Mesothelial cell of epicardium (in vitro differentiated cells): ENCODE results near the gene ADAMTS7. TPM values are rescaled to one million over a fixed set of nuclear protein-coding genes. Genes with fewer than 3 reads are reported as not detected.
A peak's percentile ranks its signal among the peaks of the same experiment; 100 is the strongest.
"Not testable (repeated sequence)": the region's sequence is repeated elsewhere in the genome, so short reads cannot be mapped to it uniquely, and the experiment has no call there.

Experiments used
- DNase-seq, 2 experiments: peaks; one replicate each; pipeline ENCODE4 v3.0.0; 2021; ENCODE audit warnings: low spot score in 2 of 2; ENCODE audit not compliant: unreplicated experiment in 2 of 2
- H3K27ac Mint-ChIP-seq: 2 replicates; pipeline ENCODE4 v1.8.0; 2021; ENCODE audit warnings: mixed read lengths
- H3K27me3 Mint-ChIP-seq: 2 replicates; pipeline ENCODE4 v1.8.0; 2021; ENCODE audit warnings: low read depth, mixed read lengths
- H3K36me3 Mint-ChIP-seq: 2 replicates; pipeline ENCODE4 v1.8.0; 2021; ENCODE audit warnings: mixed read lengths
- H3K4me1 Mint-ChIP-seq: 2 replicates; pipeline ENCODE4 v1.8.0; 2021; ENCODE audit warnings: mixed read lengths
- H3K4me3 Mint-ChIP-seq: 2 replicates; pipeline ENCODE4 v1.8.0; 2021; ENCODE audit warnings: mild to moderate bottlenecking, moderate library complexity, mixed read lengths
- H3K9me3 Mint-ChIP-seq: 2 replicates; pipeline ENCODE4 v1.8.0; 2021; ENCODE audit warnings: mixed read lengths
- total RNA-seq: library from RNA; stranded (reverse); gene quantifications from 3 replicates; pipeline ENCODE4 v1.2.1, GENCODE V29; 2021
- TF ChIP-seq, protein P1 (sequence below): fragments of 200-600 bp; sonication (generic); IDR thresholded peaks from one replicate; pipeline ENCODE4 v1.5.0; 2021; ENCODE audit warnings: antibody characterized with exemption; ENCODE audit not compliant: unreplicated experiment

ADAMTS7 gene
- total RNA-seq, 1 donor from 2014 or later = 101 TPM

DNA sequence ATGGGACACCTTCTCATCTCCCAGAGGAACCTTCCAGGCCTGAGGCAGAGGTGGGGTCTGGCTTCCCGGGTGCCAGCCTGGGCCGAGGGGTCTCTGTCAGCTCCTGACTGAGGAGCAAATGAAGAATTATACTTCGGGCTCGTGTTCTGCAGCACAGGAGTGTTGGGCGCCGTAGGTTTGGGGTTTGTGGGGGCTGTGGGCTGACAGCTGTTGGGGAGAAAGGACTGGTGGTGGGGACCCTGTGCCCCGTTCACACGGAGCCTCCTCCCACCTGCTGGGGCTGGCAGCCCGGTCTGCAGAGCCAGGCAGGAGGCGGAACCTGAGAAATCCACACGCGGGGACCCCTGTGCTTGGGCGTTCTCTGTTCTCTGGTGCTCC, 59.7 kb downstream of the ADAMTS7 start:
- TF ChIP-seq, protein P1, sequence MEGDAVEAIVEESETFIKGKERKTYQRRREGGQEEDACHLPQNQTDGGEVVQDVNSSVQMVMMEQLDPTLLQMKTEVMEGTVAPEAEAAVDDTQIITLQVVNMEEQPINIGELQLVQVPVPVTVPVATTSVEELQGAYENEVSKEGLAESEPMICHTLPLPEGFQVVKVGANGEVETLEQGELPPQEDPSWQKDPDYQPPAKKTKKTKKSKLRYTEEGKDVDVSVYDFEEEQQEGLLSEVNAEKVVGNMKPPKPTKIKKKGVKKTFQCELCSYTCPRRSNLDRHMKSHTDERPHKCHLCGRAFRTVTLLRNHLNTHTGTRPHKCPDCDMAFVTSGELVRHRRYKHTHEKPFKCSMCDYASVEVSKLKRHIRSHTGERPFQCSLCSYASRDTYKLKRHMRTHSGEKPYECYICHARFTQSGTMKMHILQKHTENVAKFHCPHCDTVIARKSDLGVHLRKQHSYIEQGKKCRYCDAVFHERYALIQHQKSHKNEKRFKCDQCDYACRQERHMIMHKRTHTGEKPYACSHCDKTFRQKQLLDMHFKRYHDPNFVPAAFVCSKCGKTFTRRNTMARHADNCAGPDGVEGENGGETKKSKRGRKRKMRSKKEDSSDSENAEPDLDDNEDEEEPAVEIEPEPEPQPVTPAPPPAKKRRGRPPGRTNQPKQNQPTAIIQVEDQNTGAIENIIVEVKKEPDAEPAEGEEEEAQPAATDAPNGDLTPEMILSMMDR = no peak
- Mint-ChIP-seq H3K4me1 (peaks cover 4% of the 10 kb centered on the region), H3K27ac (no peak overlapping the region), H3K27me3 (peaks cover 6% of the 10 kb centered on the region), H3K4me3 (no peak overlapping the region), H3K36me3 (no peaks in the 10 kb centered on the region), H3K9me3 (no peaks in the 10 kb centered on the region)
- no peak for DNase-seq

GRCh38 chr15:78750974-78751601, 60.2 kb downstream of the ADAMTS7 start:
- H3K4me1 Mint-ChIP-seq, H3K27me3 Mint-ChIP-seq, H3K9me3 Mint-ChIP-seq, H3K27ac Mint-ChIP-seq, H3K36me3 Mint-ChIP-seq: not testable (repeated sequence)
- TF ChIP-seq, protein P1 = peak; percentile 69
- peak; percentile 93 to 95 for DNase-seq
- peak overlapping the region; percentile 48 for H3K4me3 Mint-ChIP-seq

GRCh38 chr15:78750566-78750965, 60.7 kb downstream of the ADAMTS7 start:
- no peak for DNase-seq
- H3K27me3 Mint-ChIP-seq = peaks cover 6% of the 10 kb centered on the region
- no peaks in the 10 kb centered on the region for H3K36me3 Mint-ChIP-seq
- H3K4me3 Mint-ChIP-seq = peak overlapping the region; percentile 48
- H3K4me1 Mint-ChIP-seq = peaks cover 4% of the 10 kb centered on the region
- H3K9me3 Mint-ChIP-seq = no peaks in the 10 kb centered on the region
- no peak overlapping the region for H3K27ac Mint-ChIP-seq
- TF ChIP-seq, protein P1 = no peak

GRCh38 chr15:78749831-78750230, 61.4 kb downstream of the ADAMTS7 start:
- Mint-ChIP-seq H3K4me3 (no peak overlapping the region), H3K36me3 (no peaks in the 10 kb centered on the region), H3K27ac (no peak overlapping the region), H3K9me3 (no peaks in the 10 kb centered on the region), H3K4me1 (peaks cover 4% of the 10 kb centered on the region), H3K27me3 (peaks cover 6% of the 10 kb centered on the region)
- DNase-seq = no peak
- TF ChIP-seq, protein P1 = no peak

DNA sequence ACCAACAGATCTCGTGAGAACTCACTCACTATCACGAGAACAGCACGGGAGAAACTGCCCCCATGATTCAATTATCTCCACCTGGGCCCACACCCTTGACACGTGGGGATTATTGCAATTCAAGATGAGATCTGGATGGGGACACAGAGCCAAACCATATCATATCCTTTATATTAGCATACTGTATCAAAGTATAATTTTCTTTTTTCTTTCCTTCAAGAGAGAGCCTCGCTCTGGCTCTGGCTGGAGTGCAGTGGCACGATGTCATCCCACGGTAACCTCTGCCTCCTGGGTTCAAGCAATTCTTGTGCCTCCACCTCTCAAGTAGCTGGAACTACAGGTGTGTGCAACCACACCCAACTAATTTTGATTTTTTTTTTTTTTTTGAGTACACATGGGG, 63.4 kb downstream of the ADAMTS7 start:
- not testable (repeated sequence) for H3K36me3 Mint-ChIP-seq, H3K27ac Mint-ChIP-seq, H3K4me3 Mint-ChIP-seq, H3K9me3 Mint-ChIP-seq, H3K4me1 Mint-ChIP-seq, H3K27me3 Mint-ChIP-seq, DNase-seq

DNA sequence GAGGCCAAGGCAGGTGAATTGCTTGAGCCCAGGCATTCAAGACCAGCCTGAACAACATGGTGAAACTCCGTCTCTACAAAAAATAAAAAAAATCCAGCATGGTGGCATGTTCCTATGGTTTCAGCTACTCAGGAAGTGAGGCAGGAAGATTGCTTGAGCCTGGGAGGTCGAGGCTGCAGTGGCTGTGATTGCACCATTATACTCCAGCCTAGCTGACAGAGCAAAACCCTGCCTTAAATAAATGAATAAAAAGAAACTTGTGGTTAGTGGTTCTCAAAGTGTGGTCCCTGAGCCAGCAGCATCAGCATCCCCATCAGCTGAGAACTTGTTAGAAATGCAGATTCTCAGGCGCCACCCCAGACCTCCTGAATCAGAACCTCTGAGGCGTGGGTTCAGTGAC, 69.6 kb downstream of the ADAMTS7 start:
- not testable (repeated sequence) for H3K4me3 Mint-ChIP-seq, H3K27ac Mint-ChIP-seq, H3K36me3 Mint-ChIP-seq, H3K4me1 Mint-ChIP-seq, H3K27me3 Mint-ChIP-seq, H3K9me3 Mint-ChIP-seq, DNase-seq

DNA sequence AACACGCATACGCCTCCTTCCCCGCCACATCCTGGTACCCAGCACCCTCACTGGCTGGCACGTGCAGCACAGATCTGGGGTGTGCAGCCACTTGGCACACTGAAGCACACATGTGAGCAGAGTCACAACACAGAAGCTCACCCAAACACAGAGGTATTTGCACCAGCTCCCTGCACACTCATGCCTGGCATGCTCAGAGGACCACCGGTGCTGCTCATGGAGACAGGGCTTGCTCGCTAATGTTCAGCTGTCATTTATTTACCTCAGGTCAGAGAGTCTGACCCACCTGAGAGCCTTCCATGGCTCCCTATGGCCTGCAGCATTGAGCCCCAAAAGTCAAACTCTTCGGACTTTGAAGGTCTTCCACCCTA, 70.4 kb downstream of the ADAMTS7 start:
- Mint-ChIP-seq H3K4me1 (peaks cover 2% of the 10 kb centered on the region), H3K27ac (no peak overlapping the region), H3K4me3 (no peak overlapping the region), H3K9me3 (no peaks in the 10 kb centered on the region), H3K36me3 (no peaks in the 10 kb centered on the region), H3K27me3 (peaks cover 1% of the 10 kb centered on the region)
- DNase-seq = peak in 1 of 2 experiments; percentile 22
- TF ChIP-seq, protein P1 = no peak
